ENCODE measurements around the gene LAMB3. TPM values are rescaled to one million over a fixed set of nuclear protein-coding genes. Genes with fewer than 3 reads are reported as not detected.

Gene LAMB3
- total RNA-seq, 1 experiment from 2014 or later, result 0.85 TPM

- CTCF ChIA-PET, result interaction anchor here (0.7 kb wide), 1 partner anchor 21 kb away, joined by 3 read pairs; no protein-coding TSS in a partner anchor
- Mint-ChIP-seq H3K27ac (no peak overlapping the region), H3K9me3 (no peaks in the 10 kb centered on the region), H3K27me3 (ENCODE audit: low read depth) (peaks cover 2% of the 10 kb centered on the region; the same call in 1 of the 2 replicates), H3K36me3 (no peaks in the 10 kb centered on the region), H3K4me1 (peaks cover 23% of the 10 kb centered on the region), H3K4me3 (no peak overlapping the region)
- TF ChIP-seq FOXP1 (CRISPR knock-in tag; IDR thresholded peaks at IDR 0.05; ENCODE audit: borderline replicate concordance) (no peak), TP53 (CRISPR knock-in tag; IDR thresholded peaks at IDR 0.05) (no peak), PRDM15 (CRISPR knock-in tag; IDR thresholded peaks at IDR 0.05) (no peak), NFYB (CRISPR knock-in tag; conservative IDR thresholded peaks at IDR 0.05; ENCODE audit: low read depth) (no peak), ZNF423 (CRISPR knock-in tag; IDR thresholded peaks at IDR 0.05) (no peak), ZNF317 (CRISPR knock-in tag; IDR thresholded peaks at IDR 0.05; ENCODE audit: borderline replicate concordance, low read depth) (no peak), JAZF1 (CRISPR knock-in tag; IDR thresholded peaks at IDR 0.05) (no peak), ZNF138 (CRISPR knock-in tag; conservative IDR thresholded peaks at IDR 0.05) (no peak), CDX4 (CRISPR knock-in tag; IDR thresholded peaks at IDR 0.05; ENCODE audit: borderline replicate concordance) (no peak), ERG (CRISPR knock-in tag; IDR thresholded peaks at IDR 0.05) (no peak), MYBL2 (CRISPR knock-in tag; IDR thresholded peaks at IDR 0.05) (no peak), RELA (CRISPR knock-in tag; IDR thresholded peaks at IDR 0.05; ENCODE audit: borderline replicate concordance) (no peak)
- TF ChIP-seq, protein P1, sequence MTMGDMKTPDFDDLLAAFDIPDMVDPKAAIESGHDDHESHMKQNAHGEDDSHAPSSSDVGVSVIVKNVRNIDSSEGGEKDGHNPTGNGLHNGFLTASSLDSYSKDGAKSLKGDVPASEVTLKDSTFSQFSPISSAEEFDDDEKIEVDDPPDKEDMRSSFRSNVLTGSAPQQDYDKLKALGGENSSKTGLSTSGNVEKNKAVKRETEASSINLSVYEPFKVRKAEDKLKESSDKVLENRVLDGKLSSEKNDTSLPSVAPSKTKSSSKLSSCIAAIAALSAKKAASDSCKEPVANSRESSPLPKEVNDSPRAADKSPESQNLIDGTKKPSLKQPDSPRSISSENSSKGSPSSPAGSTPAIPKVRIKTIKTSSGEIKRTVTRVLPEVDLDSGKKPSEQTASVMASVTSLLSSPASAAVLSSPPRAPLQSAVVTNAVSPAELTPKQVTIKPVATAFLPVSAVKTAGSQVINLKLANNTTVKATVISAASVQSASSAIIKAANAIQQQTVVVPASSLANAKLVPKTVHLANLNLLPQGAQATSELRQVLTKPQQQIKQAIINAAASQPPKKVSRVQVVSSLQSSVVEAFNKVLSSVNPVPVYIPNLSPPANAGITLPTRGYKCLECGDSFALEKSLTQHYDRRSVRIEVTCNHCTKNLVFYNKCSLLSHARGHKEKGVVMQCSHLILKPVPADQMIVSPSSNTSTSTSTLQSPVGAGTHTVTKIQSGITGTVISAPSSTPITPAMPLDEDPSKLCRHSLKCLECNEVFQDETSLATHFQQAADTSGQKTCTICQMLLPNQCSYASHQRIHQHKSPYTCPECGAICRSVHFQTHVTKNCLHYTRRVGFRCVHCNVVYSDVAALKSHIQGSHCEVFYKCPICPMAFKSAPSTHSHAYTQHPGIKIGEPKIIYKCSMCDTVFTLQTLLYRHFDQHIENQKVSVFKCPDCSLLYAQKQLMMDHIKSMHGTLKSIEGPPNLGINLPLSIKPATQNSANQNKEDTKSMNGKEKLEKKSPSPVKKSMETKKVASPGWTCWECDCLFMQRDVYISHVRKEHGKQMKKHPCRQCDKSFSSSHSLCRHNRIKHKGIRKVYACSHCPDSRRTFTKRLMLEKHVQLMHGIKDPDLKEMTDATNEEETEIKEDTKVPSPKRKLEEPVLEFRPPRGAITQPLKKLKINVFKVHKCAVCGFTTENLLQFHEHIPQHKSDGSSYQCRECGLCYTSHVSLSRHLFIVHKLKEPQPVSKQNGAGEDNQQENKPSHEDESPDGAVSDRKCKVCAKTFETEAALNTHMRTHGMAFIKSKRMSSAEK (CRISPR knock-in tag; IDR thresholded peaks at IDR 0.05; ENCODE audit: borderline replicate concordance), result no peak
- no peak for DNase-seq (ENCODE audit: low spot score)
- POLR2A ChIA-PET, result no interaction called here
- no peak for ATAC-seq
These were observed 3.9 kb downstream of the LAMB3 start for GRCh38 chr1:209648346-209648745.

- H3K27ac Mint-ChIP-seq, result no peak overlapping the region
- ATAC-seq (no peak), DNase-seq (ENCODE audit: low spot score) (no peak)
- TF ChIP-seq, protein P2, sequence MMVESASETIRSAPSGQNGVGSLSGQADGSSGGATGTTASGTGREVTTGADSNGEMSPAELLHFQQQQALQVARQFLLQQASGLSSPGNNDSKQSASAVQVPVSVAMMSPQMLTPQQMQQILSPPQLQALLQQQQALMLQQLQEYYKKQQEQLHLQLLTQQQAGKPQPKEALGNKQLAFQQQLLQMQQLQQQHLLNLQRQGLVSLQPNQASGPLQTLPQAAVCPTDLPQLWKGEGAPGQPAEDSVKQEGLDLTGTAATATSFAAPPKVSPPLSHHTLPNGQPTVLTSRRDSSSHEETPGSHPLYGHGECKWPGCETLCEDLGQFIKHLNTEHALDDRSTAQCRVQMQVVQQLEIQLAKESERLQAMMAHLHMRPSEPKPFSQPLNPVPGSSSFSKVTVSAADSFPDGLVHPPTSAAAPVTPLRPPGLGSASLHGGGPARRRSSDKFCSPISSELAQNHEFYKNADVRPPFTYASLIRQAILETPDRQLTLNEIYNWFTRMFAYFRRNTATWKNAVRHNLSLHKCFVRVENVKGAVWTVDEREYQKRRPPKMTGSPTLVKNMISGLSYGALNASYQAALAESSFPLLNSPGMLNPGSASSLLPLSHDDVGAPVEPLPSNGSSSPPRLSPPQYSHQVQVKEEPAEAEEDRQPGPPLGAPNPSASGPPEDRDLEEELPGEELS (CRISPR knock-in tag; IDR thresholded peaks at IDR 0.05), result no peak
- TF ChIP-seq ETV6 (CRISPR knock-in tag; IDR thresholded peaks at IDR 0.05) (no peak), JUN (CRISPR knock-in tag; IDR thresholded peaks at IDR 0.05) (no peak), CBFB (CRISPR knock-in tag; IDR thresholded peaks at IDR 0.05; ENCODE audit: low read depth) (no peak), ATF1 (CRISPR knock-in tag; IDR thresholded peaks at IDR 0.05) (no peak), RELA (CRISPR knock-in tag; IDR thresholded peaks at IDR 0.05; ENCODE audit: borderline replicate concordance) (no peak), SP1 (CRISPR knock-in tag; conservative IDR thresholded peaks at IDR 0.05) (no peak)
- ChIA-PET POLR2A (no interaction called here), CTCF (interaction anchor here (0.8 to 2.1 kb wide), 4 partner anchors 17 to 101 kb away, joined by 3 to 10 read pairs (median 6); partner anchors contain the start of genes CAMK1G and G0S2)
- no peaks in the 10 kb centered on the region for H3K9me3 Mint-ChIP-seq
- no peaks in the 10 kb centered on the region for H3K36me3 Mint-ChIP-seq
- no peak overlapping the region for H3K4me3 Mint-ChIP-seq
- peaks cover 12% of the 10 kb centered on the region for H3K4me1 Mint-ChIP-seq
- peaks cover 2% of the 10 kb centered on the region; the same call in 1 of the 2 replicates for H3K27me3 Mint-ChIP-seq (ENCODE audit: low read depth)
These were observed 5.1 kb downstream of the LAMB3 start for GRCh38 chr1:209647156-209647555.
